Caco-2 (cell line): ENCODE data around the gene TSNAX. TPM values are rescaled to one million over a fixed set of nuclear protein-coding genes. Genes with fewer than 3 reads are reported as not detected.
"Not testable (repeated sequence)": the region's sequence is repeated elsewhere in the genome, so short reads cannot be mapped to it uniquely, and the experiment has no call there.

ENCODE experiments used
- BruUV-seq: library from RNA; stranded (reverse); fragments of 400-500 nt; replicated peaks from 2 replicates; lab custom pipeline; 2021; lab: Mats Ljungman, UMichigan
- CTCF ChIA-PET: fragments of 300-600 bp; sonication (Branson Sonifier 250); formaldehyde crosslinking; loops from one replicate; lab custom pipeline; 2022; ENCODE audit warnings: antibody characterized with exemption; lab: Charles Lee
- POLR2A ChIA-PET: fragments of 300-600 bp; sonication (Branson Sonifier 250); formaldehyde crosslinking; loops from one replicate; lab custom pipeline; 2022; ENCODE audit warnings: antibody characterized with exemption; lab: Charles Lee
- DNase-seq, 2 experiments: peaks; one replicate each; pipeline versions ENCODE4 v3.0.0 to v3.0.0-alpha.2; 2020 to 2022
- H3K27me3 ChIP-seq: replicated peaks from 2 replicates; pipeline ENCODE4 v1.6.0; 2011; ENCODE audit warnings: low read length; ENCODE audit not compliant: control insufficient read depth, insufficient read depth
- H3K36me3 ChIP-seq: 2 replicates; pipeline ENCODE4 v1.5.1; 2011; ENCODE audit warnings: low read length; ENCODE audit not compliant: control insufficient read depth, insufficient read depth
- H3K4me1 ChIP-seq: fragments of 250-450 bp; sonication (Bioruptor Pico); 2 replicates; pipeline ENCODE4 v1.5.1; 2020; ENCODE audit warnings: mild to moderate bottlenecking
- H3K4me3 ChIP-seq: 2 replicates; pipeline ENCODE4 v1.5.1; 2011; ENCODE audit warnings: low read depth, mild to moderate bottlenecking, control low read depth, low read length
- H3K9me3 ChIP-seq: fragments of 250-450 bp; sonication (Bioruptor Pico); 2 replicates; pipeline ENCODE4 v1.5.1; 2020; ENCODE audit warnings: mild to moderate bottlenecking, moderate library complexity
- H3K27ac Mint-ChIP-seq: one replicate; pipeline ENCODE4 v1.8.0; 2022; ENCODE audit warnings: mixed read lengths; ENCODE audit not compliant: unreplicated experiment
- H3K27me3 Mint-ChIP-seq: one replicate; pipeline ENCODE4 v1.8.0; 2022; ENCODE audit warnings: mixed read lengths; ENCODE audit not compliant: insufficient read depth, unreplicated experiment
- H3K36me3 Mint-ChIP-seq: one replicate; pipeline ENCODE4 v1.8.0; 2022; ENCODE audit warnings: mild to moderate bottlenecking, mixed read lengths; ENCODE audit not compliant: insufficient read depth, unreplicated experiment
- H3K4me1 Mint-ChIP-seq: one replicate; pipeline ENCODE4 v1.8.0; 2022; ENCODE audit warnings: low read depth, mixed read lengths; ENCODE audit not compliant: unreplicated experiment
- H3K4me3 Mint-ChIP-seq: one replicate; pipeline ENCODE4 v1.8.0; 2022; ENCODE audit warnings: mild to moderate bottlenecking, moderate library complexity, mixed read lengths; ENCODE audit not compliant: unreplicated experiment
- H3K9me3 Mint-ChIP-seq: one replicate; pipeline ENCODE4 v1.8.0; 2022; ENCODE audit warnings: mixed read lengths; ENCODE audit not compliant: unreplicated experiment
- intact Hi-C: fragments of 100-400 bp; cut with micrococcal nuclease; formaldehyde crosslinking; loops from one replicate; pipeline ENCODE4 v1.10.0; 2022; ENCODE audit not compliant: unreplicated experiment
- total RNA-seq: library from RNA; stranded (reverse); gene quantifications from 2 replicates; pipeline ENCODE4 v1.2.3, GENCODE V29; 2022
- TF ChIP-seq, protein P1 (sequence below), 2 experiments: fragments of 200-600 bp in 1 of 2; IDR thresholded peaks; 1 replicate in 1 of 2; 2 replicates in 1 of 2; pipeline versions ENCODE4 v1.5.1 to v1.8.0; 2011 to 2022; ENCODE audit warnings: antibody characterized with exemption in 1 of 2, control low read depth in 1 of 2, inconsistent platforms in 1 of 2, low read depth in 1 of 2, low read length in 1 of 2, mild to moderate bottlenecking in 1 of 2, moderate library complexity in 1 of 2; ENCODE audit not compliant: insufficient read depth in 1 of 2, severe bottlenecking in 1 of 2, unreplicated experiment in 1 of 2

The TSNAX gene
- total RNA-seq, 1 experiment from 2014 or later: 39.0 TPM

DNA sequence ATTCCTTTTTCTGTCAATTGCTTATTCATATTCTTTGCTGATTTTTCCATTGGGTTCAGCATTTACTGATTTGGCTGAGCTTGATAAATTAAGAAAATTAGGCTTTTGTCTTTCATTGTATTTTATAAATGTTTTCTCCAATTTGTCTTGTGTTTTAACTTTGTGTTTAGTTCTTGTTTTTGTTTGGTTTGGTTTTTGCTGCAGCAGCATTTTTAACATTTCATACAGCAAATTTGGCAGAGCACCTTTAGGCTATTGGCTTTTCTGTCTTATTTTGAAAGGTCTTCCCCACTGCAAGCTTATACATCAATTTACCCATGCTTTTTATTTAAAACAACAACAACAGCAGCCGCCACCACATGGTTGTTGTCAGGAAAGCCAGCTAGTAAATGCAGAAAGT lies 64.3 kb downstream of the TSNAX start:
- Mint-ChIP-seq H3K4me1 (peaks cover 8% of the 10 kb centered on the region), H3K27me3 (no peaks in the 10 kb centered on the region), H3K27ac (no peak overlapping the region), H3K36me3 (no peaks in the 10 kb centered on the region), H3K9me3 (no peaks in the 10 kb centered on the region), H3K4me3 (no peak overlapping the region)
- POLR2A ChIA-PET: no interaction called here
- DNase-seq: no peak
- Histone ChIP-seq H3K36me3 (no peaks in the 10 kb centered on the region), H3K27me3 (no peaks in the 10 kb centered on the region), H3K4me1 (no peaks in the 10 kb centered on the region; the same call in 1 of the 2 replicates), H3K9me3 (no peaks in the 10 kb centered on the region), H3K4me3 (no peak overlapping the region)
- CTCF ChIA-PET: no interaction called here
- intact Hi-C loops: no loop called here
- TF ChIP-seq, protein P1, sequence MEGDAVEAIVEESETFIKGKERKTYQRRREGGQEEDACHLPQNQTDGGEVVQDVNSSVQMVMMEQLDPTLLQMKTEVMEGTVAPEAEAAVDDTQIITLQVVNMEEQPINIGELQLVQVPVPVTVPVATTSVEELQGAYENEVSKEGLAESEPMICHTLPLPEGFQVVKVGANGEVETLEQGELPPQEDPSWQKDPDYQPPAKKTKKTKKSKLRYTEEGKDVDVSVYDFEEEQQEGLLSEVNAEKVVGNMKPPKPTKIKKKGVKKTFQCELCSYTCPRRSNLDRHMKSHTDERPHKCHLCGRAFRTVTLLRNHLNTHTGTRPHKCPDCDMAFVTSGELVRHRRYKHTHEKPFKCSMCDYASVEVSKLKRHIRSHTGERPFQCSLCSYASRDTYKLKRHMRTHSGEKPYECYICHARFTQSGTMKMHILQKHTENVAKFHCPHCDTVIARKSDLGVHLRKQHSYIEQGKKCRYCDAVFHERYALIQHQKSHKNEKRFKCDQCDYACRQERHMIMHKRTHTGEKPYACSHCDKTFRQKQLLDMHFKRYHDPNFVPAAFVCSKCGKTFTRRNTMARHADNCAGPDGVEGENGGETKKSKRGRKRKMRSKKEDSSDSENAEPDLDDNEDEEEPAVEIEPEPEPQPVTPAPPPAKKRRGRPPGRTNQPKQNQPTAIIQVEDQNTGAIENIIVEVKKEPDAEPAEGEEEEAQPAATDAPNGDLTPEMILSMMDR (IDR thresholded peaks at IDR 0.05; ENCODE audit: insufficient read depth in 1 of 2, low read depth in 1 of 2, low read length in 1 of 2, severe bottlenecking in 1 of 2, unreplicated experiment in 1 of 2): no peak
- no TSS peak for BruUV-seq

DNA sequence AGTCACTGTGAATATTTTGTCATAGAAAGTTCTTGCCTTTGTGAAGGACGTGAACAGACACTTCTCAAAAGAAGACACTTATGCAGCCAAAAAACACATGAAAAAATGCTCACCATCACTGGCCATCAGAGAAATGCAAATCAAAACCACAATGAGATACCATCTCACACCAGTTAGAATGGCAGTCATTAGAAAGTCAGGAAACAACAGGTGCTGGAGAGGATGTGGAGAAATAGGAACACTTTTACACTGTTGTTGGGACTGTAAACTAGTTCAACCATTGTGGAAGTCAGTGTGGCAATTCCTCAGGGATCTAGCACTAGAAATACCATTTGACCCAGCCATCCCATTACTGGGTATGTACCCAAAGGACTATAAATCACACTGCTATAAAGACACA lies 64.8 kb downstream of the TSNAX start:
- H3K4me3 Mint-ChIP-seq, POLR2A ChIA-PET, H3K36me3 Mint-ChIP-seq, H3K27me3 Mint-ChIP-seq, H3K9me3 ChIP-seq, H3K4me3 ChIP-seq, BruUV-seq, CTCF ChIA-PET, H3K36me3 ChIP-seq, H3K4me1 Mint-ChIP-seq, H3K9me3 Mint-ChIP-seq, DNase-seq, H3K4me1 ChIP-seq, H3K27me3 ChIP-seq, intact Hi-C loops, H3K27ac Mint-ChIP-seq: not testable (repeated sequence)

DNA sequence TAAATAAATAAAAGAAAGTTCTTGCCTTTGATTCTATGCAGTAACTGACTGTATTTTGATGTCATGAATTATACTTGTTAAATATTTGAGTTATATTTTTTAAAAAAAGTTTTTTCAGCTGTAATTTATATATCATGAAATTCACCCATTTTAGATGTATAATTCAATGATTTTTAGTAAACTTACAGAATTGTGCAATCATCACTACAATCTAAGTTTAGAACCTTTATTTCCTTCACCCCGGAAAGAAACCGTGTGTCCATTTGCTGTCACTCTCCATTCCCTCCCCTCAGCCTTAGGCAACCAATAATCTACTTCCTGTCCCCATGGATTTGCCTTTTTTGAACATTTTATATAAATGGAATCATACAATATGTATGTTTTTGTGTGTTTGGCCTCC lies 65.7 kb downstream of the TSNAX start:
- H3K27ac Mint-ChIP-seq: no peak overlapping the region
- TF ChIP-seq, protein P1 (IDR thresholded peaks at IDR 0.05; ENCODE audit: insufficient read depth in 1 of 2, low read depth in 1 of 2, low read length in 1 of 2, severe bottlenecking in 1 of 2, unreplicated experiment in 1 of 2): no peak
- Histone ChIP-seq H3K27me3 (no peaks in the 10 kb centered on the region), H3K4me1 (no peaks in the 10 kb centered on the region; the same call in 1 of the 2 replicates), H3K9me3 (no peaks in the 10 kb centered on the region), H3K4me3 (no peak overlapping the region), H3K36me3 (no peaks in the 10 kb centered on the region)
- ChIA-PET CTCF (no interaction called here), POLR2A (no interaction called here)
- H3K36me3 Mint-ChIP-seq: no peaks in the 10 kb centered on the region
- H3K9me3 Mint-ChIP-seq: no peaks in the 10 kb centered on the region
- H3K4me1 Mint-ChIP-seq: peaks cover 8% of the 10 kb centered on the region
- no peak overlapping the region for H3K4me3 Mint-ChIP-seq
- no peaks in the 10 kb centered on the region for H3K27me3 Mint-ChIP-seq
- BruUV-seq: no TSS peak
- intact Hi-C loops: no loop called here
- DNase-seq: no peak

DNA sequence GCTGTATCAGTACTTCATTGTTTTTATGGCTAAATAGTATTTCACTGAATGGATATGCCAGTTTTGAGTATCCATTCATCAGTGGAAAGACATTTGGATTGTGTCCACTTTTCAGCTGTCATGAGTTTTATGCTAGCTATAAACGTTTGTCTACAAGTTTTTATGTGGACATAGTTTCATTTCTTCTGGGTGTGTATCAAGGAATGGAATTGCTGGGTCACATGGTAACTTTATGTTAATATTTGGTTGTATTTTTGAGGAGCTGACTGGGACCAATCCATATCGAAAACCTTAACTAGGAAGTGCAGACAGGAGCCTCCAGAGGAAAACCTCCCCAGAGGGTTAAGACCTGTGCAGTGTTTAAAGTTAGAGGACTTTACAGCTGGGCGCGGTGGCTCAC lies 66.3 kb downstream of the TSNAX start:
- no peak for DNase-seq
- intact Hi-C loops: no loop called here
- Histone ChIP-seq H3K36me3 (no peaks in the 10 kb centered on the region), H3K9me3 (no peaks in the 10 kb centered on the region), H3K27me3 (no peaks in the 10 kb centered on the region), H3K4me1 (no peaks in the 10 kb centered on the region; the same call in 1 of the 2 replicates), H3K4me3 (no peak overlapping the region)
- Mint-ChIP-seq H3K27me3 (no peaks in the 10 kb centered on the region), H3K27ac (no peak overlapping the region), H3K9me3 (no peaks in the 10 kb centered on the region), H3K36me3 (no peaks in the 10 kb centered on the region), H3K4me1 (peaks cover 8% of the 10 kb centered on the region), H3K4me3 (no peak overlapping the region)
- POLR2A ChIA-PET: no interaction called here
- CTCF ChIA-PET: no interaction called here
- BruUV-seq: no TSS peak
- TF ChIP-seq, protein P1 (IDR thresholded peaks at IDR 0.05; ENCODE audit: insufficient read depth in 1 of 2, low read depth in 1 of 2, low read length in 1 of 2, severe bottlenecking in 1 of 2, unreplicated experiment in 1 of 2): no peak
